HepG2 (cell line): ENCODE measurements around the gene NGEF. TPM values are rescaled to one million over a fixed set of nuclear protein-coding genes. Genes with fewer than 3 reads are reported as not detected.
A peak's percentile ranks its signal among the peaks of the same experiment; 100 is the strongest.

Experiments used
- AGO1 ChIP-seq: fragments of 200-400 bp; formaldehyde crosslinking; IDR thresholded peaks from 2 replicates; pipeline ENCODE4 v1.6.1; 2017; ENCODE audit warnings: mild to moderate bottlenecking, low read depth, low read length, moderate library complexity; ENCODE audit not compliant: poor library complexity, severe bottlenecking
- ELK4 ChIP-seq: sonication (generic); formaldehyde crosslinking; IDR thresholded peaks from 2 replicates; pipeline ENCODE4 v1.9.0; 2021; ENCODE audit warnings: missing genetic modification reagents, borderline replicate concordance
- FOXP4 ChIP-seq: sonication (generic); formaldehyde crosslinking; IDR thresholded peaks from 2 replicates; pipeline ENCODE4 v1.4.0; 2020; ENCODE audit warnings: missing genetic modification reagents
- GATAD1 ChIP-seq: IDR thresholded peaks from 2 replicates; pipeline ENCODE4 v1.6.1; 2016; ENCODE audit warnings: missing genetic modification reagents, missing compliant biosample characterization
- MXD4 ChIP-seq: IDR thresholded peaks from 2 replicates; pipeline ENCODE4 v1.6.1; 2016; ENCODE audit warnings: mild to moderate bottlenecking, missing biosample characterization, missing genetic modification reagents
- PAWR ChIP-seq: sonication (generic); formaldehyde crosslinking; IDR thresholded peaks from 2 replicates; pipeline ENCODE4 v1.4.0; 2020; ENCODE audit warnings: missing genetic modification reagents, mild to moderate bottlenecking, borderline replicate concordance
- RFX1 ChIP-seq: fragments of 450-650 bp; IDR thresholded peaks from 2 replicates; pipeline ENCODE4 v1.6.1; 2017
- RORA ChIP-seq: sonication (generic); formaldehyde crosslinking; IDR thresholded peaks from 2 replicates; pipeline ENCODE4 v1.5.0; 2020; ENCODE audit warnings: mild to moderate bottlenecking, missing genetic modification reagents, moderate library complexity
- SCMH1 ChIP-seq: sonication (generic); formaldehyde crosslinking; IDR thresholded peaks from 2 replicates; pipeline ENCODE4 v1.9.0; 2021; ENCODE audit warnings: missing genetic modification reagents, mild to moderate bottlenecking, borderline replicate concordance
- TP53 ChIP-seq: sonication (generic); formaldehyde crosslinking; conservative IDR thresholded peaks from 2 replicates; pipeline ENCODE4 v1.4.0; 2020; ENCODE audit warnings: missing genetic modification reagents
- TRIM22 ChIP-seq: fragments of 450-650 bp; IDR thresholded peaks from 2 replicates; pipeline ENCODE4 v1.6.1; 2017
- USF2 ChIP-seq, 2 experiments: sonication (generic) in 1 of 2; formaldehyde crosslinking in 1 of 2; IDR thresholded peaks; 2 replicates each; pipeline versions ENCODE4 v1.5.1 to v1.6.1; 2011 to 2020; ENCODE audit warnings: borderline replicate concordance in 1 of 2, low read depth in 1 of 2, low read length in 1 of 2, mild to moderate bottlenecking in 1 of 2, missing genetic modification reagents in 1 of 2, moderate library complexity in 1 of 2
- XBP1 ChIP-seq: sonication (generic); formaldehyde crosslinking; IDR thresholded peaks from 2 replicates; pipeline ENCODE4 v1.5.0; 2020; ENCODE audit warnings: missing genetic modification reagents
- ZFP36L2 ChIP-seq: sonication (generic); formaldehyde crosslinking; IDR thresholded peaks from 2 replicates; pipeline ENCODE4 v1.4.0; 2020; ENCODE audit warnings: missing genetic modification reagents
- ZNF12 ChIP-seq: sonication (generic); formaldehyde crosslinking; IDR thresholded peaks from 2 replicates; pipeline ENCODE4 v1.5.0; 2020; ENCODE audit warnings: missing genetic modification reagents
- ZNF205 ChIP-seq: IDR thresholded peaks from 2 replicates; pipeline ENCODE4 v1.6.1; 2018; ENCODE audit warnings: missing biosample characterization, missing genetic modification reagents
- ZNF251 ChIP-seq: sonication (generic); formaldehyde crosslinking; IDR thresholded peaks from 2 replicates; pipeline ENCODE4 v1.9.0; 2021; ENCODE audit warnings: mild to moderate bottlenecking, missing genetic modification reagents
- ZNF484 ChIP-seq: sonication (generic); formaldehyde crosslinking; IDR thresholded peaks from 2 replicates; pipeline ENCODE4 v1.5.1; 2020; ENCODE audit warnings: mild to moderate bottlenecking, low read depth, missing genetic modification reagents, borderline replicate concordance
- ZNF547 ChIP-seq: sonication (generic); formaldehyde crosslinking; IDR thresholded peaks from 2 replicates; pipeline ENCODE4 v1.5.1; 2020; ENCODE audit warnings: mild to moderate bottlenecking, missing genetic modification reagents
- ZNF564 ChIP-seq: sonication (generic); formaldehyde crosslinking; IDR thresholded peaks from 2 replicates; pipeline ENCODE4 v1.8.1; 2023; ENCODE audit warnings: mild to moderate bottlenecking, missing genetic modification reagents
- ZNF644 ChIP-seq: IDR thresholded peaks from 2 replicates; pipeline ENCODE4 v1.6.1; 2016; ENCODE audit warnings: low read depth
- ZNF720 ChIP-seq: sonication (generic); formaldehyde crosslinking; IDR thresholded peaks from 2 replicates; pipeline ENCODE4 v1.4.0; 2020; ENCODE audit warnings: missing genetic modification reagents
- ZSCAN30 ChIP-seq: sonication (generic); formaldehyde crosslinking; IDR thresholded peaks from 2 replicates; pipeline ENCODE4 v1.5.0; 2020; ENCODE audit warnings: mild to moderate bottlenecking, missing genetic modification reagents
- ZUFSP ChIP-seq: sonication (generic); formaldehyde crosslinking; IDR thresholded peaks from 2 replicates; pipeline ENCODE4 v1.9.0; 2021; ENCODE audit warnings: missing genetic modification reagents, mild to moderate bottlenecking, borderline replicate concordance
- polyA plus RNA-seq, 8 experiments: library from polyadenylated mRNA; depleted of rRNA in 3 of 8; stranded (reverse) in 7 of 8; unstranded in 1 of 8; fragments of >200 nt; fragmentation: Illumina TruSeq in 4 of 8; extraction: Trizol in 4 of 8; gene quantifications; 2 replicates each; pipeline versions ENCODE4 v1.2.1 to v1.2.3, GENCODE V29; 2011 to 2016; ENCODE audit warnings: low read depth in 4 of 8, missing spikeins in 1 of 8, mixed read lengths in 1 of 8; ENCODE audit not compliant: insufficient read depth in 1 of 8
- total RNA-seq, 5 experiments: library from RNA; depleted of rRNA; stranded (reverse); fragments of >200 nt; fragmentation: Illumina TruSeq; extraction: Trizol; gene quantifications; 2 replicates each; pipeline ENCODE4 v1.2.3, GENCODE V29; 2016; ENCODE audit warnings: low read depth in 1 of 5

NGEF gene
- total and polyA plus RNA-seq, 2 of the 13 experiments (the other 11 are each of a cell fraction or from before 2014, with no cell fraction given), result 14.4 to 36.9 TPM

GRCh38 chr2:232876978-232877441 lies 136.0 kb downstream of the NGEF start (continued):
- TF ChIP-seq ZNF720 (CRISPR knock-in tag), result no peak
- TF ChIP-seq GATAD1 (CRISPR knock-in tag), result no peak
- TF ChIP-seq ZNF12 (CRISPR knock-in tag), result no peak
- no peak for TF ChIP-seq ZNF484
- TF ChIP-seq ZNF644 (CRISPR knock-in tag), result no peak
- no peak for TF ChIP-seq USF2 (IDR thresholded peaks at IDR 0.05; ENCODE audit: low read depth, low read length)
- TF ChIP-seq USF2 (CRISPR knock-in tag; IDR thresholded peaks at IDR 0.05; ENCODE audit: borderline replicate concordance), result no peak
- TF ChIP-seq TRIM22, result no peak
- TF ChIP-seq ELK4 (CRISPR knock-in tag), result no peak
- TF ChIP-seq PAWR (CRISPR knock-in tag), result no peak
- no peak for TF ChIP-seq TP53 (CRISPR knock-in tag)
- no peak for TF ChIP-seq AGO1
- no peak for TF ChIP-seq ZSCAN30 (CRISPR knock-in tag)
- TF ChIP-seq RFX1, result no peak
- TF ChIP-seq FOXP4, result peak; percentile 35; the same call in 1 of the 2 replicates
- TF ChIP-seq ZNF251 (CRISPR knock-in tag), result no peak
- no peak for TF ChIP-seq ZUFSP (CRISPR knock-in tag)
- no peak for TF ChIP-seq XBP1 (CRISPR knock-in tag)
- TF ChIP-seq RORA, result no peak
- TF ChIP-seq SCMH1 (CRISPR knock-in tag), result no peak
- TF ChIP-seq ZNF564 (CRISPR knock-in tag), result peak; percentile 81; the same call in 1 of the 2 replicates
- 0 out of 2 replicates have a peak, but pooled peaks have one; percentile 27 for TF ChIP-seq ZNF205 (CRISPR knock-in tag)
- no peak for TF ChIP-seq ZNF547 (CRISPR knock-in tag)
- no peak for TF ChIP-seq MXD4 (CRISPR knock-in tag)
- TF ChIP-seq ZFP36L2 (CRISPR knock-in tag), result no peak
